ENCODE data around the gene HOXD8. TPM values are rescaled to one million over a fixed set of nuclear protein-coding genes. Genes with fewer than 3 reads are reported as not detected.

HOXD8 gene
- total RNA-seq, 4 donors from 2014 or later, result 12.6 to 19.5 (median 16.7) TPM

DNA sequence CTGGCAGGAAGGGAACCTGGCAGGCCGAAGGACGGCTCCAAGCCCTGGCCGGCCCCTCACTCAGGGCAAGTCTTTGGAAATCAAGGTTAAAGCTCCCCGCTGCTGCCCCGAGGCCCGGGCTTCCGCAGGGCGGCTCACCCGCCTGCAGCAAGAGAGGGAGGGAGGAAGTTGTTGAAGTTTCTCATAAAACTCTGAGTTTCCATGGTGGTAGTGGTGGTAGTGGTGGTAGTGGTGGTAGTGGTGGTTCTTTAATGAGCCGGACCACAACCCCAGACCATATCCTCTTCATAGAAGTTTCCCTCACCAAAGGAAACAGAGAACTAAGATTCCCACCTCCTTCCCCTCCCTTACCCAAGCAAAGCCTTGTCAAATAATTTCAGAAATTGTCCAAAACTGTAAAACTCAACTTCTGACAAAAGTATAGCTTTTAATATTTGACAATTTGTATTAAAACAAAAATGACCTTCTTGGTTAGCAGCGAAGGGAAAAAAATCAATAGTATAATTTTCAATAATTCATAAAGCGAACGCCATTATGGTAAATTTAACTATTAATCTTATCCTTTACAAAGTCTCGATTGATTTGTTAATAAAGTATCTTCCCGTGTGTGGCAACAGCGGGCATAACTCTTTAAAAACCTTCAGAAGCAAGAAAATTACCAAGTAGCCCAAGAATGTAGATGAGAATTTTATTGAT is 14.4 kb upstream of the HOXD8 start:
- Histone ChIP-seq H3K4me3 (no peak overlapping the region), H3K27me3 (peaks cover 0 to 100% of the 10 kb centered on the region in 2 donors), H3K4me1 (peaks cover 0 to 23% (median 0%) of the 10 kb centered on the region in 4 donors), H3K9me3 (no peaks in the 10 kb centered on the region), H3K27ac (no peak overlapping the region), H3K36me3 (no peaks in the 10 kb centered on the region)
- TF ChIP-seq EP300 (IDR thresholded peaks at IDR 0.05), result no peak
- TF ChIP-seq, protein P1, sequence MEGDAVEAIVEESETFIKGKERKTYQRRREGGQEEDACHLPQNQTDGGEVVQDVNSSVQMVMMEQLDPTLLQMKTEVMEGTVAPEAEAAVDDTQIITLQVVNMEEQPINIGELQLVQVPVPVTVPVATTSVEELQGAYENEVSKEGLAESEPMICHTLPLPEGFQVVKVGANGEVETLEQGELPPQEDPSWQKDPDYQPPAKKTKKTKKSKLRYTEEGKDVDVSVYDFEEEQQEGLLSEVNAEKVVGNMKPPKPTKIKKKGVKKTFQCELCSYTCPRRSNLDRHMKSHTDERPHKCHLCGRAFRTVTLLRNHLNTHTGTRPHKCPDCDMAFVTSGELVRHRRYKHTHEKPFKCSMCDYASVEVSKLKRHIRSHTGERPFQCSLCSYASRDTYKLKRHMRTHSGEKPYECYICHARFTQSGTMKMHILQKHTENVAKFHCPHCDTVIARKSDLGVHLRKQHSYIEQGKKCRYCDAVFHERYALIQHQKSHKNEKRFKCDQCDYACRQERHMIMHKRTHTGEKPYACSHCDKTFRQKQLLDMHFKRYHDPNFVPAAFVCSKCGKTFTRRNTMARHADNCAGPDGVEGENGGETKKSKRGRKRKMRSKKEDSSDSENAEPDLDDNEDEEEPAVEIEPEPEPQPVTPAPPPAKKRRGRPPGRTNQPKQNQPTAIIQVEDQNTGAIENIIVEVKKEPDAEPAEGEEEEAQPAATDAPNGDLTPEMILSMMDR (IDR thresholded peaks at IDR 0.05), result no peak
- no peak for TF ChIP-seq POLR2A (IDR thresholded peaks at IDR 0.05)
- no peak for DNase-seq (ENCODE audit: low spot score in 2 of 2)
- 51 to 52% methylated on average over 16 of the region's 16 CpGs for WGBS, 2 donors

DNA sequence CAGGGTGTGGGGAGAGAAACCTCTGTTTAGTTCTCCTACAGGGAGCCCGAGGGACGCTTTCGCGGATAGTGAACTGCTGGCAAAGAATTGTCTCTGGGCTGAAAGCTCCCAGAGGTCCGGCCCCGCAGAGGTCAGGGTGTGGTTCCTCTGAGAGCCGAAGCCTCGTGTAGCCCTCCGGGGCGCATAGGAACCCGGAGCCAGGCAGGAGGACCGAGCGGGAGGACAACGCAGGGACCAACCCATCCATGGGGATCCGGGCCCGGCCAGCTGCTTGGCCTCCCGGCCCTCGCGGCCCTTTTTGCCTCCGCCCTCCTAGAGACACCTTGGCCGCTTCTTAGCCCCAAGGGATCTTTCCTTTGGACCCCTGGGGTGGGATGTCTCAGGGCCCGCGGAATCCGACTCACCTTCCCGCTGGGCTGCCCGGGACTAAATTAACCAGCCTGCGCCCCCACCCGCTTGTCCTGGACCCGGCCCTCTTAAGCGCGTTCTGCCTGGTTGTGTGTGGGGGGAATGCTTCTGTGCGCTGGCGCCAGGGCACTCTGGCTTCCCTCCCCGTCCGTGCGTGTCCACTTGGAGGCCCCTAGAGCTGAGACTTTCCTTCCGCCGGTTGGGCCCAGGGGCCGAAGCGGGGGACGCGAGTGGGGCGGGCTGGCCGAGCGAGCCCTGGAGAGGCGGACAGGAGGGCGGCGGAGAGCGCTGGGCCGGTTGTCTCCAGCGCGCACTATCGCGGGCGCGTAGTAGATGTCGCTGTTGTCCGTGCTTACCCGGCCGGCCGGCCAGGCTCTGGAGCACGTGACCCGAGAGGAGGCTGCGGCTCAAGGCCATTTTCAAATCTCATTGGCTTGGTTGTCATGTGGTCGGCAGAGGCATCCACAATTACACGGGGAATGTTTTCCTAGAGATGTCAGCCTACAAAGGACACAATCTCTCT is 13.4 kb upstream of the HOXD8 start, which contains the start of gene HOXD10:
Gene HOXD10, plus strand, starts transcription at position 896 of the 931 bp plus-strand sequence. CDS start 56 bp downstream, outside the sequence.
- Histone ChIP-seq H3K36me3 (no peaks in the 10 kb centered on the region), H3K27ac (peak within 1 kb of the TSS in 1 of 4 donors; percentile 16), H3K9me3 (no peaks in the 10 kb centered on the region), H3K27me3 (peaks cover 3 to 100% of the 10 kb centered on the region in 2 donors), H3K4me3 (peak within 1 kb of the TSS in 1 of 4 donors; percentile 29), H3K4me1 (peaks cover 0 to 21% (median 0%) of the 10 kb centered on the region in 4 donors)
- TF ChIP-seq EP300 (IDR thresholded peaks at IDR 0.05) (peak in 1 of 2 donors; percentile 8), POLR2A (IDR thresholded peaks at IDR 0.05) (no peak)
- TF ChIP-seq, protein P1 (IDR thresholded peaks at IDR 0.05), result peak in 3 of 5 experiments; percentile 9 to 40 (median 15)
- 7% methylated on average over 61 to 62 of the region's 66 CpGs for WGBS, 2 donors
- no peak for DNase-seq (ENCODE audit: low spot score in 2 of 2)

DNA sequence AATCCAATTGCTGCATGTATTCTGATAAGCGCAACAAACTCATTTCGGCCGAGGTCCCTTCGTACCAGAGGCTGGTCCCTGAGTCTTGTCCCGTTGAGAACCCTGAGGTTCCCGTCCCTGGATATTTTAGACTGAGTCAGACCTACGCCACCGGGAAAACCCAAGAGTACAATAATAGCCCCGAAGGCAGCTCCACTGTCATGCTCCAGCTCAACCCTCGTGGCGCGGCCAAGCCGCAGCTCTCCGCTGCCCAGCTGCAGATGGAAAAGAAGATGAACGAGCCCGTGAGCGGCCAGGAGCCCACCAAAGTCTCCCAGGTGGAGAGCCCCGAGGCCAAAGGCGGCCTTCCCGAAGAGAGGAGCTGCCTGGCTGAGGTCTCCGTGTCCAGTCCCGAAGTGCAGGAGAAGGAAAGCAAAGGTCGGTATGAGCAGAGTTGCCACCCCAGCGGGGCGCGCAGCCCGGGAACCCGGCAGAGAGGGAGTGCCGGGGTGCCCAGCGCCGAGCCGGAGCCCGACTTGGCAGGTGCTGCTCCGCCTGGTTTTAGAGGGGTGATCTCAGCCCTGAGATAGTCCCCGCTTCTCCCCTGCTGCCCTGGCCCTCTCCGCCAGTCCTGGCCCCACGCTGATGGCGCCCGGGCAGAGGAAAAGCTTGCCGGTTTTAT is 12.2 kb upstream of the HOXD8 start:
- Histone ChIP-seq H3K27me3 (peaks cover 9 to 100% of the 10 kb centered on the region in 2 donors), H3K4me3 (peak overlapping the region in 1 of 4 donors; percentile 29)
- WGBS, 2 donors, result 13 to 19% methylated on average over 30 to 40 of the region's 40 CpGs

DNA sequence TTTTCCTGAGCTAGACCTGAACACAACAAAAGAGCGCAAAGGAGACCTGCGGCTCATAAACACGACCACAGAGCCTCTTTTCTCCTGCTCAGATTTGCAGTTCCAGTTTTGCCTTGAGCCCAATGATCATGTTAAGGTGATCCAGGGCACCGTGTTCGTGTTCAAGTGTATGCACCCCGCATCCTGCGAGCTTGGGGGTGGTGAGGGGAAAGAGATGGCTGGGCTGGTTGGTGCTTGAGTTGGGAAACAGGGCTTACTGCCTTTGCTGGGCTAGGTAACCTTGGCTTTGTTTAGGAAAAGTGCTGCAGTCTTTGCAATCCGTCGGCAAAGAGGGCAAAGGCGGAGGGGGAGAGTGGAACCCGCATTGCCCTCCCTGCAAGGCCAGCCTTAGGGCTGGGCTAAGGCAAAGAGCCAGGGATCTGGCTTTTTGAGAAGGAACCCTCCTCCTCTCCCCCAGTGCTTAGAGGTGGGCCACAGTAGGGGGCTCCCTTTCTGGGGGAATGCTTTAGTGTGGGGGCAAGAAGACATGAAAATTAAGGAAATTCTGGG is 11.6 kb upstream of the HOXD8 start:
- Histone ChIP-seq H3K9me3 (no peaks in the 10 kb centered on the region), H3K4me3 (peak overlapping the region in 1 of 4 donors; percentile 29), H3K27ac (peak overlapping the region in 1 of 4 donors; percentile 16), H3K27me3 (peaks cover 9 to 100% of the 10 kb centered on the region in 2 donors), H3K4me1 (peaks cover 0 to 33% (median 4%) of the 10 kb centered on the region in 4 donors), H3K36me3 (no peaks in the 10 kb centered on the region)
- WGBS, 2 donors, result 16 to 19% methylated on average over 11 of the region's 11 CpGs
- TF ChIP-seq, protein P1 (IDR thresholded peaks at IDR 0.05), result no peak
- TF ChIP-seq POLR2A (IDR thresholded peaks at IDR 0.05) (no peak), EP300 (IDR thresholded peaks at IDR 0.05) (no peak)
- DNase-seq (ENCODE audit: low spot score in 2 of 2), result no peak

More for the DNA sequence above, 12.2 kb upstream of the HOXD8 start:
- Histone ChIP-seq H3K4me1 (peaks cover 0 to 27% (median under 1%) of the 10 kb centered on the region in 4 donors), H3K27ac (peak overlapping the region in 1 of 4 donors; percentile 16), H3K36me3 (no peaks in the 10 kb centered on the region), H3K9me3 (no peaks in the 10 kb centered on the region)
- TF ChIP-seq, protein P1 (IDR thresholded peaks at IDR 0.05), result no peak
- TF ChIP-seq EP300 (IDR thresholded peaks at IDR 0.05), result no peak
- no peak for TF ChIP-seq POLR2A (IDR thresholded peaks at IDR 0.05)
- no peak for DNase-seq (ENCODE audit: low spot score in 2 of 2)
